B cell (primary cell): ENCODE results near the gene FBF1. TPM values are rescaled to one million over a fixed set of nuclear protein-coding genes. Genes with fewer than 3 reads are reported as not detected.
A peak's percentile ranks its signal among the peaks of the same experiment; 100 is the strongest.

Experiments
- ATAC-seq: fragments of 200-7000 bp; cut with Tn5 transposase; one replicate; pipeline ENCODE4 v1.10.0; 2021; ENCODE audit warnings: low read depth, mild to moderate bottlenecking, moderate number of reproducible peaks, moderate library complexity
- CTCF ChIA-PET: fragments of 350-600 bp; sonication (Branson Sonifier 250); formaldehyde crosslinking; loops from one replicate; lab custom pipeline; 2021; ENCODE audit warnings: antibody characterized with exemption, inconsistent platforms; lab: Charles Lee
- POLR2A ChIA-PET: fragments of 350-600 bp; sonication (Branson Sonifier 250); formaldehyde crosslinking; loops from one replicate; lab custom pipeline; 2021; ENCODE audit warnings: antibody characterized with exemption; lab: Charles Lee
- DNase-seq: peaks from one replicate; pipeline ENCODE4 v3.0.0; 2013
- H2AFZ ChIP-seq: 2 replicates; pipeline ENCODE4 v1.6.1; 2012; ENCODE audit warnings: mild to moderate bottlenecking, low read depth, low read length; ENCODE audit not compliant: insufficient read depth, poor library complexity, severe bottlenecking
- H3K27ac ChIP-seq, 2 donors: 1 replicate in 1 of 2; 2 replicates in 1 of 2; pipeline ENCODE4 v1.5.1; 2012 to 2013; ENCODE audit warnings: low read length in 2 of 2, mild to moderate bottlenecking in 2 of 2, moderate library complexity in 1 of 2
- H3K27me3 ChIP-seq, 4 experiments: fragments of 200-600 bp in 1 of 4; sonication (generic) in 1 of 4; replicated peaks in 1 of 4; 1 replicate in 2 of 4; 2 replicates in 2 of 4; pipeline versions ENCODE4 v1.6.1 to v1.7.0; 2013 to 2016; ENCODE audit warnings: low read length in 3 of 4, mild to moderate bottlenecking in 2 of 4, mixed read lengths in 1 of 4, moderate library complexity in 1 of 4; ENCODE audit not compliant: insufficient read depth in 4 of 4, control insufficient read depth in 3 of 4; ENCODE audit errors: control extremely low read depth in 1 of 4
- H3K36me3 ChIP-seq, 2 experiments: replicated peaks in 1 of 2; 1 replicate in 1 of 2; 2 replicates in 1 of 2; pipeline versions ENCODE4 v1.6.1 to v1.7.1; 2013; ENCODE audit warnings: low read length in 1 of 2; ENCODE audit not compliant: insufficient read depth in 2 of 2, control insufficient read depth in 1 of 2; ENCODE audit errors: control extremely low read depth in 1 of 2, extremely low read depth in 1 of 2
- H3K4me1 ChIP-seq, 2 donors: fragments of 200-600 bp in 1 of 2; sonication (generic) in 1 of 2; 1 replicate in 1 of 2; 2 replicates in 1 of 2; pipeline versions ENCODE4 v1.5.1 to v1.6.1; 2013 to 2017; ENCODE audit warnings: low read length in 2 of 2; ENCODE audit not compliant: control insufficient read depth in 2 of 2, insufficient read depth in 2 of 2
- H3K4me2 ChIP-seq: replicated peaks from 2 replicates; pipeline ENCODE3; 2012; ENCODE audit warnings: mild to moderate bottlenecking, low read depth, low read length; ENCODE audit not compliant: poor library complexity, severe bottlenecking
- H3K4me3 ChIP-seq, 5 experiments: fragments of 200-600 bp in 1 of 5; sonication (generic) in 1 of 5; 1 replicate in 3 of 5; 2 replicates in 2 of 5; pipeline versions ENCODE4 v1.5.1 to v1.7.0; 2011 to 2016; ENCODE audit warnings: low read length in 4 of 5, mild to moderate bottlenecking in 4 of 5, low read depth in 2 of 5, control low read depth in 1 of 5, moderate library complexity in 1 of 5; ENCODE audit not compliant: insufficient read depth in 1 of 5; ENCODE audit errors: control extremely low read depth in 1 of 5, extremely low read depth in 1 of 5
- H3K79me2 ChIP-seq: fragments of 200-600 bp; sonication (generic); one replicate; pipeline ENCODE4 v1.6.0; 2016; ENCODE audit warnings: low read length; ENCODE audit not compliant: control insufficient read depth, insufficient read depth
- H3K9ac ChIP-seq: fragments of 200-600 bp; sonication (generic); 2 replicates; pipeline ENCODE4 v1.6.1; 2017; ENCODE audit warnings: mild to moderate bottlenecking, low read length, moderate library complexity
- H3K9me3 ChIP-seq, 3 donors: one replicate each; pipeline versions ENCODE4 v1.6.1 to v1.7.1; 2013; ENCODE audit warnings: low read length in 2 of 3; ENCODE audit not compliant: control insufficient read depth in 2 of 3, insufficient read depth in 1 of 3; ENCODE audit errors: control extremely low read depth in 1 of 3
- H4K20me1 ChIP-seq: 2 replicates; pipeline ENCODE4 v1.6.0; 2012; ENCODE audit warnings: mild to moderate bottlenecking, low read length; ENCODE audit not compliant: insufficient read depth, control insufficient read depth, poor library complexity, severe bottlenecking
- H3K27ac Mint-ChIP-seq: one replicate; pipeline ENCODE4 v1.8.0; 2021; ENCODE audit warnings: mixed read lengths
- H3K27me3 Mint-ChIP-seq: one replicate; pipeline ENCODE4 v1.8.0; 2021; ENCODE audit warnings: mixed read lengths
- H3K4me1 Mint-ChIP-seq: one replicate; pipeline ENCODE4 v1.8.0; 2021; ENCODE audit warnings: mixed read lengths
- H3K4me3 Mint-ChIP-seq: one replicate; pipeline ENCODE4 v1.8.0; 2021; ENCODE audit warnings: mixed read lengths
- H3K9me3 Mint-ChIP-seq: one replicate; pipeline ENCODE4 v1.8.0; 2022; ENCODE audit warnings: mixed read lengths; ENCODE audit not compliant: insufficient read depth
- CTCF ChIP-seq: fragments of 200-600 bp; IDR thresholded peaks from one replicate; pipeline ENCODE4 v1.8.0; 2022; ENCODE audit warnings: antibody characterized with exemption, mild to moderate bottlenecking
- EZH2 ChIP-seq: IDR thresholded peaks from 2 replicates; pipeline ENCODE4 v1.6.1; 2012; ENCODE audit warnings: borderline replicate concordance, low read depth, mild to moderate bottlenecking, moderate library complexity, low read length; ENCODE audit not compliant: insufficient read depth, poor library complexity, severe bottlenecking
- WGBS: methylation state at CpG from one replicate; pipeline ENCODE4 v1.1.5; 2013; ENCODE audit warnings: missing lambda C conversion rate; ENCODE audit not compliant: insufficient coverage; 5-methylcytosine and 5-hydroxymethylcytosine counted together
- intact Hi-C: fragments of 100-400 bp; cut with micrococcal nuclease; formaldehyde crosslinking; loops from one replicate; pipeline ENCODE4 v1.10.0; 2022
- polyA plus RNA-seq: library from polyadenylated mRNA; depleted of rRNA; stranded (reverse); fragments of >200 nt; gene quantifications from 2 replicates; pipeline ENCODE4 v1.2.3, GENCODE V29; 2012
- total RNA-seq, 2 donors: library from RNA; stranded (reverse); fragments of 120-200 nt in 1 of 2; gene quantifications; 1 replicate in 1 of 2; 2 replicates in 1 of 2; pipeline versions ENCODE4 v1.2.3 to v1.2.4, GENCODE V29; 2013 to 2022

The FBF1 gene
- total and polyA plus RNA-seq, 2 donors (not counting 1 experiment from before 2014, with no cell fraction given), result 21.6 to 31.5 TPM

GRCh38 chr17:75875182-75875939 is 65.5 kb downstream of the FBF1 start:
- ATAC-seq, result no peak
- peaks cover 30 to 44% of the 10 kb centered on the region in 2 donors for H3K4me1 ChIP-seq
- no peaks in the 10 kb centered on the region for H3K36me3 ChIP-seq
- ChIA-PET POLR2A (interaction anchor here (0.6 to 2.0 kb wide), 11 partner anchors 11 to 99 kb away, joined by 3 to 18 read pairs (median 5); partner anchors contain the start of genes TRIM65, UNC13D, UNK and WBP2), CTCF (interaction anchor here (0.6 to 5.6 kb wide), 18 partner anchors 9 to 1240 kb away, joined by 3 to 52 read pairs (median 4); partner anchors contain the start of genes MRPL38, TRIM65 and WBP2)
- H3K27ac ChIP-seq, result peak overlapping the region; percentile 50 to 55
- peak overlapping the region; percentile 98 for H3K4me2 ChIP-seq
- WGBS, result 62% methylated on average over 15 of the region's 18 CpGs
- peak overlapping the region; percentile 90 for H3K4me3 Mint-ChIP-seq
- H3K9me3 Mint-ChIP-seq, result no peaks in the 10 kb centered on the region
- peaks cover 4% of the 10 kb centered on the region for H3K27me3 Mint-ChIP-seq
- no peak for TF ChIP-seq EZH2
- TF ChIP-seq CTCF, result no peak
- peak overlapping the region in 2 of 5 experiments; percentile 49 to 69 for H3K4me3 ChIP-seq
- peaks cover 0 to 7% (median 1%) of the 10 kb centered on the region in 4 experiments for H3K27me3 ChIP-seq
- peak overlapping the region; percentile 91 for H3K27ac Mint-ChIP-seq
- intact Hi-C loops, result loop anchor here (5.0 kb wide), 1 partner anchor 33 kb away; the partner anchor contains the start of gene UNC13D
- no peaks in the 10 kb centered on the region for H3K9me3 ChIP-seq
- peak overlapping the region; percentile 94 for H2AFZ ChIP-seq
- no peaks in the 10 kb centered on the region for H4K20me1 ChIP-seq
- DNase-seq, result no peak
- peak overlapping the region; percentile 76 for H3K9ac ChIP-seq
- H3K4me1 Mint-ChIP-seq, result peaks cover 35% of the 10 kb centered on the region
- H3K79me2 ChIP-seq, result no peaks in the 10 kb centered on the region
